Measurements from ENCODE around the gene BIRC5. TPM values are rescaled to one million over a fixed set of nuclear protein-coding genes. Genes with fewer than 3 reads are reported as not detected.

The BIRC5 gene
- total and polyA plus RNA-seq, 3 donors from 2014 or later = 12.4 to 58.5 (median 28.1) TPM

- Histone ChIP-seq H3K36me3 (ENCODE audit: low read depth, missing control alignments) (no peaks in the 10 kb centered on the region), H3K4me1 (no peaks in the 10 kb centered on the region), H3K27ac (no peak overlapping the region), H3K4me3 (no peak overlapping the region), H3K27me3 (no peaks in the 10 kb centered on the region), H3K9me3 (no peaks in the 10 kb centered on the region)
- WGBS, 2 donors = 76 to 84% methylated on average over 27 of the region's 27 CpGs
- intact Hi-C loops (cut with DNase I; ENCODE audit: low total_unique reads) = no loop called here
- no peak for TF ChIP-seq CTCF (IDR thresholded peaks at IDR 0.05)
- no peak for DNase-seq
Measured at GRCh38 chr17:78224231-78225087, 10.4 kb downstream of the BIRC5 start.

GRCh38 chr17:78225088-78225865 lies 11.2 kb downstream of the BIRC5 start:
- intact Hi-C loops (cut with DNase I; ENCODE audit: low total_unique reads) = no loop called here
- H3K9me3 ChIP-seq = no peaks in the 10 kb centered on the region
- H3K4me1 ChIP-seq = no peaks in the 10 kb centered on the region
- no peak overlapping the region for H3K4me3 ChIP-seq
- DNase-seq = no peak
- no peaks in the 10 kb centered on the region for H3K27me3 ChIP-seq
- H3K27ac ChIP-seq = no peak overlapping the region
- H3K36me3 ChIP-seq (ENCODE audit: low read depth, missing control alignments) = no peaks in the 10 kb centered on the region
- TF ChIP-seq CTCF (IDR thresholded peaks at IDR 0.05) = no peak
- no peak for TF ChIP-seq POLR2A (IDR thresholded peaks at IDR 0.05)
- 92 to 95% methylated on average over 16 of the region's 16 CpGs for WGBS, 2 donors

GRCh38 chr17:78226055-78226758 lies 12.2 kb downstream of the BIRC5 start:
- no peaks in the 10 kb centered on the region for H3K27me3 ChIP-seq
- intact Hi-C loops (cut with DNase I; ENCODE audit: low total_unique reads) = no loop called here
- H3K4me3 ChIP-seq = no peak overlapping the region
- no peaks in the 10 kb centered on the region for H3K4me1 ChIP-seq
- DNase-seq = no peak
- no peaks in the 10 kb centered on the region for H3K9me3 ChIP-seq
- H3K36me3 ChIP-seq (ENCODE audit: low read depth, missing control alignments) = no peaks in the 10 kb centered on the region
- TF ChIP-seq CTCF (IDR thresholded peaks at IDR 0.05) = no peak
- WGBS, 2 donors = 79 to 81% methylated on average over 12 of the region's 12 CpGs
- no peak overlapping the region for H3K27ac ChIP-seq

GRCh38 chr17:78226759-78227454 lies 12.9 kb downstream of the BIRC5 start:
- no peaks in the 10 kb centered on the region for H3K4me1 ChIP-seq
- H3K27me3 ChIP-seq = no peaks in the 10 kb centered on the region
- no peak for DNase-seq
- H3K36me3 ChIP-seq (ENCODE audit: low read depth, missing control alignments) = no peaks in the 10 kb centered on the region
- WGBS, 2 donors = 83 to 85% methylated on average over 12 to 20 of the region's 20 CpGs
- H3K4me3 ChIP-seq = no peak overlapping the region
- no peaks in the 10 kb centered on the region for H3K9me3 ChIP-seq
- H3K27ac ChIP-seq = no peak overlapping the region
- intact Hi-C loops (cut with DNase I; ENCODE audit: low total_unique reads) = no loop called here
- TF ChIP-seq POLR2A (IDR thresholded peaks at IDR 0.05) = no peak
- TF ChIP-seq CTCF (IDR thresholded peaks at IDR 0.05) = no peak

Measured in testis (tissue), 3 donors.